ENCODE data around the gene PPIE. TPM values are rescaled to one million over a fixed set of nuclear protein-coding genes. Genes with fewer than 3 reads are reported as not detected.

Gene PPIE
- total and polyA plus RNA-seq, 2 experiments from 2014 or later = 19.9 to 68.0 TPM

DNA sequence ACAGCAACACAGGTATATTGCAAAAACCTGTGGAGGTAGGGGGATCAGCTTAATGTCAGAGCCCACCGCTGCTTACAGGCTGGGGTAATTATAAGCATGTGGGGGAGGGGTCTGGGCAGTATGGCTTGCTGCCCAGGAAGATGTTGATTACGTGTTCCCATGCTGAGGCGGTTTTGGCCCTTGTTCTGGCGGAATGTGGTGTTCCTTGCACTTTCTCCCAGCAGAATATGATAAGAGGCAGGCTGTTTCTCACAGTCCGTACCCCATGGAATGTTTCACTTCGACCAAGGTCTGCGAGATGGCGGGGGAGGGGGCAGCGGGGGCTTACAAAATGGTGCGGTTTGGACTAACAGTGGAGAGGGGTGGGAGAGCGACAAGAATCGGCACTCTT lies 37.6 kb upstream of the PPIE start:
- Histone ChIP-seq H3K27me3 (replicated peaks; ENCODE audit: insufficient read depth) (peaks cover 38% of the 10 kb centered on the region), H3K4me3 (no peak overlapping the region), H3K36me3 (ENCODE audit: low read depth) (no peaks in the 10 kb centered on the region), H3K4me2 (ENCODE audit: unreplicated experiment) (no peak overlapping the region), H2AFZ (no peak overlapping the region), H3K9ac (no peak overlapping the region), H3K9me2 (ENCODE audit: insufficient read depth) (no peaks in the 10 kb centered on the region), H4K20me1 (ENCODE audit: insufficient read depth) (no peaks in the 10 kb centered on the region), H3K79me2 (ENCODE audit: insufficient read depth) (no peaks in the 10 kb centered on the region), H3K4me1 (ENCODE audit: insufficient read depth) (no peaks in the 10 kb centered on the region), H3K27ac (no peak overlapping the region), H3K9me3 (ENCODE audit: low read depth) (no peaks in the 10 kb centered on the region), H3F3A (ENCODE audit: insufficient read depth) (no peaks in the 10 kb centered on the region)
- in situ Hi-C loops (cut with MboI) = no loop called here
- 9 to 16% methylated on average over 10 to 12 of the region's 12 CpGs for WGBS, 2 experiments (ENCODE audit: low coverage in 1 of 2, low lambda C conversion rate in 2 of 2, missing lambda C conversion rate in 2 of 2)
- DNase-seq = peak; percentile 33
- TF ChIP-seq EZH2 (IDR thresholded peaks at IDR 0.05; ENCODE audit: insufficient read depth, poor library complexity, severe bottlenecking) = no peak

GRCh38 chr1:39704757-39705156 lies 33.9 kb upstream of the PPIE start:
- no peaks in the 10 kb centered on the region for H3K9me3 ChIP-seq (ENCODE audit: low read depth)
- DNase-seq = no peak
- no peak overlapping the region for H3K27ac ChIP-seq
- H3K79me2 ChIP-seq (ENCODE audit: insufficient read depth) = no peaks in the 10 kb centered on the region
- H2AFZ ChIP-seq = no peak overlapping the region
- H3K9me2 ChIP-seq (ENCODE audit: insufficient read depth) = no peaks in the 10 kb centered on the region
- H3K36me3 ChIP-seq (ENCODE audit: low read depth) = no peaks in the 10 kb centered on the region
- H3K27me3 ChIP-seq (replicated peaks; ENCODE audit: insufficient read depth) = peaks cover 41% of the 10 kb centered on the region
- no peaks in the 10 kb centered on the region for H3F3A ChIP-seq (ENCODE audit: insufficient read depth)
- 67 to 74% methylated on average over 1 of the region's 1 CpG for WGBS, 2 experiments (ENCODE audit: low coverage in 1 of 2, low lambda C conversion rate in 2 of 2, missing lambda C conversion rate in 2 of 2)
- in situ Hi-C loops (cut with MboI) = no loop called here
- no peaks in the 10 kb centered on the region for H3K4me1 ChIP-seq (ENCODE audit: insufficient read depth)
- H3K4me2 ChIP-seq (ENCODE audit: unreplicated experiment) = no peak overlapping the region
- no peak overlapping the region for H3K4me3 ChIP-seq
- TF ChIP-seq EZH2phosphoT487 (IDR thresholded peaks at IDR 0.05; ENCODE audit: insufficient read depth, low read depth) = no peak
- TF ChIP-seq EZH2 (IDR thresholded peaks at IDR 0.05; ENCODE audit: insufficient read depth, poor library complexity, severe bottlenecking) = no peak
- H4K20me1 ChIP-seq (ENCODE audit: insufficient read depth) = no peaks in the 10 kb centered on the region
- H3K9ac ChIP-seq = no peak overlapping the region

- in situ Hi-C loops (cut with MboI) = no loop called here
- no peak overlapping the region for H3K9ac ChIP-seq
- H3K27me3 ChIP-seq (replicated peaks; ENCODE audit: insufficient read depth) = peaks cover 34% of the 10 kb centered on the region
- H4K20me1 ChIP-seq (ENCODE audit: insufficient read depth) = no peaks in the 10 kb centered on the region
- DNase-seq = no peak
- no peaks in the 10 kb centered on the region for H3K79me2 ChIP-seq (ENCODE audit: insufficient read depth)
- no peak overlapping the region for H3K27ac ChIP-seq
- no peaks in the 10 kb centered on the region for H3K4me1 ChIP-seq (ENCODE audit: insufficient read depth)
- no peaks in the 10 kb centered on the region for H3K9me3 ChIP-seq (ENCODE audit: low read depth)
- no peak overlapping the region for H3K4me2 ChIP-seq (ENCODE audit: unreplicated experiment)
- no peaks in the 10 kb centered on the region for H3F3A ChIP-seq (ENCODE audit: insufficient read depth)
- H3K4me3 ChIP-seq = no peak overlapping the region
- H2AFZ ChIP-seq = no peak overlapping the region
- WGBS, 2 experiments (ENCODE audit: low coverage in 1 of 2, low lambda C conversion rate in 2 of 2, missing lambda C conversion rate in 2 of 2) = 94% methylated on average over 4 of the region's 4 CpGs
- no peaks in the 10 kb centered on the region for H3K9me2 ChIP-seq (ENCODE audit: insufficient read depth)
- TF ChIP-seq EZH2 (IDR thresholded peaks at IDR 0.05; ENCODE audit: insufficient read depth, poor library complexity, severe bottlenecking) (no peak), EZH2phosphoT487 (IDR thresholded peaks at IDR 0.05; ENCODE audit: insufficient read depth, low read depth) (no peak)
- no peaks in the 10 kb centered on the region for H3K36me3 ChIP-seq (ENCODE audit: low read depth)
Observed at GRCh38 chr1:39707506-39707905, 31.2 kb upstream of the PPIE start.

GRCh38 chr1:39711104-39711965 lies 27.3 kb upstream of the PPIE start:
- no peak for TF ChIP-seq EZH2 (IDR thresholded peaks at IDR 0.05; ENCODE audit: insufficient read depth, poor library complexity, severe bottlenecking)
- no peak for TF ChIP-seq EZH2phosphoT487 (IDR thresholded peaks at IDR 0.05; ENCODE audit: insufficient read depth, low read depth)
- Histone ChIP-seq H3K4me2 (ENCODE audit: unreplicated experiment) (no peak overlapping the region), H3K9ac (no peak overlapping the region), H3K9me2 (ENCODE audit: insufficient read depth) (no peaks in the 10 kb centered on the region), H3K4me1 (ENCODE audit: insufficient read depth) (no peaks in the 10 kb centered on the region), H3K4me3 (no peak overlapping the region), H3K9me3 (ENCODE audit: low read depth) (no peaks in the 10 kb centered on the region), H3K27me3 (replicated peaks; ENCODE audit: insufficient read depth) (peaks cover 50% of the 10 kb centered on the region), H2AFZ (no peak overlapping the region), H3F3A (ENCODE audit: insufficient read depth) (no peaks in the 10 kb centered on the region), H3K27ac (no peak overlapping the region), H3K36me3 (ENCODE audit: low read depth) (no peaks in the 10 kb centered on the region), H3K79me2 (ENCODE audit: insufficient read depth) (no peaks in the 10 kb centered on the region), H4K20me1 (ENCODE audit: insufficient read depth) (no peaks in the 10 kb centered on the region)
- peak; percentile 40 for DNase-seq
- in situ Hi-C loops (cut with MboI) = no loop called here
- WGBS, 2 experiments (ENCODE audit: low coverage in 1 of 2, low lambda C conversion rate in 2 of 2, missing lambda C conversion rate in 2 of 2) = 31 to 32% methylated on average over 12 of the region's 12 CpGs

All from GM23248 (cell line).